T-helper 1 cell (primary cell): ENCODE measurements around the gene GAS2L1.
A peak's percentile ranks its signal among the peaks of the same experiment; 100 is the strongest.

Experiments
- DNase-seq, 5 donors: peaks; one replicate each; pipeline ENCODE4 v3.0.0-alpha.2; 2012 to 2020

Gene GAS2L1

GRCh38 chr22:29275819-29276565 lies 30.5 kb upstream of the GAS2L1 start:
- DNase-seq, result no peak

- DNase-seq, result no peak
Measured at GRCh38 chr22:29277927-29278326, 28.5 kb upstream of the GAS2L1 start.

- no peak for DNase-seq
Measured at GRCh38 chr22:29284196-29284595, 22.3 kb upstream of the GAS2L1 start.

- no peak for DNase-seq
Measured at GRCh38 chr22:29288837-29289236, 17.6 kb upstream of the GAS2L1 start.

- DNase-seq, result no peak
Measured at GRCh38 chr22:29290061-29290460, 16.4 kb upstream of the GAS2L1 start.

GRCh38 chr22:29291215-29291614 lies 15.2 kb upstream of the GAS2L1 start:
- no peak for DNase-seq

- no peak for DNase-seq
Measured at GRCh38 chr22:29292379-29292778, 14.1 kb upstream of the GAS2L1 start.

- DNase-seq, result no peak
Measured at GRCh38 chr22:29298641-29299040, 7.8 kb upstream of the GAS2L1 start.

GRCh38 chr22:29299136-29299900 lies 7.1 kb upstream of the GAS2L1 start:
- no peak for DNase-seq

GRCh38 chr22:29300467-29300806 lies 6.0 kb upstream of the GAS2L1 start:
- no peak for DNase-seq

- no peak for DNase-seq
Measured at GRCh38 chr22:29300807-29301601, 5.4 kb upstream of the GAS2L1 start.

GRCh38 chr22:29301716-29302401 lies 4.6 kb upstream of the GAS2L1 start:
- DNase-seq, result no peak

GRCh38 chr22:29302402-29302680 lies 4.1 kb upstream of the GAS2L1 start:
- DNase-seq, result no peak

- no peak for DNase-seq
Measured at GRCh38 chr22:29302681-29303465, 3.6 kb upstream of the GAS2L1 start.

GRCh38 chr22:29305836-29306174 lies 645 bp upstream of the GAS2L1 start:
- DNase-seq, result no peak

GRCh38 chr22:29306835-29307595 lies 565 bp downstream of the GAS2L1 start:
- peak in 2 of 5 donors; percentile 16 to 32 for DNase-seq

- DNase-seq, result no peak
Measured at GRCh38 chr22:29307596-29308147, 1.2 kb downstream of the GAS2L1 start.

- DNase-seq, result no peak
Measured at GRCh38 chr22:29308148-29308790, 1.8 kb downstream of the GAS2L1 start.

GRCh38 chr22:29308791-29309262 lies 2.4 kb downstream of the GAS2L1 start:
- peak in 1 of 5 donors; percentile 59 for DNase-seq

- DNase-seq, result no peak
Measured at GRCh38 chr22:29309332-29310064, 3.0 kb downstream of the GAS2L1 start.
